ENCODE results near the gene RASL10A.

Gene RASL10A

GRCh38 chr22:29309332-29310064 is 6.0 kb downstream of the RASL10A start:
- Histone ChIP-seq H3K9ac (ENCODE audit: low read depth, low read length) (no peak overlapping the region), H3K36me3 (ENCODE audit: control insufficient read depth, insufficient read depth, low read length) (no peaks in the 10 kb centered on the region), H3K4me3 (ENCODE audit: low read depth, low read length) (no peak overlapping the region), H3K4me1 (ENCODE audit: control insufficient read depth, insufficient read depth, low read length) (peaks cover 6% of the 10 kb centered on the region; the same call in 1 of the 2 replicates), H3K27me3 (ENCODE audit: control insufficient read depth, insufficient read depth, low read length) (peaks cover 22% of the 10 kb centered on the region), H3K9me3 (ENCODE audit: control insufficient read depth, insufficient read depth, low read length) (no peaks in the 10 kb centered on the region), H3K27ac (ENCODE audit: low read depth, low read length) (no peak overlapping the region)

DNA sequence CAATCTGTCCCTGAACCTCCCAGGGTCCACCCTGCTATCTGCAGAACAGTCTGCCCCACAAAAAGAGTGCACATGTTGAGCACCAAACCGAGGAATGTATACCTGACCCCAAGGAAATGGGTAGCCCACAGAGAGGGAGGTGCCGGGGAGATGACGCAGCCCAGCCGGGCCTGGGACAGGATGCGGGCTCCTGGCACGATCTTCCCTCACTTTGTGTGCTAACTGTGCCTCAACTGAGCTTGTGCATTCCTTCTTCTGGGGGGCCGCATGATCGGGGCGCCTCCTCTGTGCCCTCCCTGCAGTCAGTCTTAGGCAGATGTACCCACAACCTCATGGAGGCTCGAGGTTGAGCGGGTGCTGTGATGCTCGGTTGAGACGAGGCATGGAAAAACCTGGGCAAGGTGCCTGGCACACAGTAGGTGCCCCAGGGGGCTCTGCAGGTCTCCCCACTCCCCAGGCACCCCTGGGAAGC is 6.7 kb downstream of the RASL10A start:
- Histone ChIP-seq H3K36me3 (ENCODE audit: control insufficient read depth, insufficient read depth, low read length) (no peaks in the 10 kb centered on the region), H3K4me3 (ENCODE audit: low read depth, low read length) (no peak overlapping the region), H3K27me3 (ENCODE audit: control insufficient read depth, insufficient read depth, low read length) (peaks cover 15% of the 10 kb centered on the region), H3K9me3 (ENCODE audit: control insufficient read depth, insufficient read depth, low read length) (no peaks in the 10 kb centered on the region), H3K27ac (ENCODE audit: low read depth, low read length) (no peak overlapping the region), H3K4me1 (ENCODE audit: control insufficient read depth, insufficient read depth, low read length) (peaks cover 6% of the 10 kb centered on the region; the same call in 1 of the 2 replicates), H3K9ac (ENCODE audit: low read depth, low read length) (no peak overlapping the region)

GRCh38 chr22:29308148-29308790 is 7.2 kb downstream of the RASL10A start:
- Histone ChIP-seq H3K27ac (ENCODE audit: low read depth, low read length) (no peak overlapping the region), H3K4me1 (ENCODE audit: control insufficient read depth, insufficient read depth, low read length) (peaks cover 6% of the 10 kb centered on the region; the same call in 1 of the 2 replicates), H3K9me3 (ENCODE audit: control insufficient read depth, insufficient read depth, low read length) (no peaks in the 10 kb centered on the region), H3K36me3 (ENCODE audit: control insufficient read depth, insufficient read depth, low read length) (no peaks in the 10 kb centered on the region), H3K27me3 (ENCODE audit: control insufficient read depth, insufficient read depth, low read length) (peaks cover 10% of the 10 kb centered on the region; the same call in 1 of the 2 replicates), H3K4me3 (ENCODE audit: low read depth, low read length) (no peak overlapping the region), H3K9ac (ENCODE audit: low read depth, low read length) (no peak overlapping the region)

GRCh38 chr22:29307596-29308147 is 7.8 kb downstream of the RASL10A start:
- Histone ChIP-seq H3K27me3 (ENCODE audit: control insufficient read depth, insufficient read depth, low read length) (peaks cover 5% of the 10 kb centered on the region; the same call in 1 of the 2 replicates), H3K4me3 (ENCODE audit: low read depth, low read length) (peak overlapping the region; percentile 55), H3K9ac (ENCODE audit: low read depth, low read length) (0 out of 2 replicates have a peak overlapping the region, but pooled peaks have one; percentile 4), H3K36me3 (ENCODE audit: control insufficient read depth, insufficient read depth, low read length) (no peaks in the 10 kb centered on the region), H3K4me1 (ENCODE audit: control insufficient read depth, insufficient read depth, low read length) (peaks cover 6% of the 10 kb centered on the region; the same call in 1 of the 2 replicates), H3K27ac (ENCODE audit: low read depth, low read length) (no peak overlapping the region), H3K9me3 (ENCODE audit: control insufficient read depth, insufficient read depth, low read length) (no peaks in the 10 kb centered on the region)

GRCh38 chr22:29306835-29307595 is 8.5 kb downstream of the RASL10A start:
- Histone ChIP-seq H3K36me3 (ENCODE audit: control insufficient read depth, insufficient read depth, low read length) (no peaks in the 10 kb centered on the region), H3K4me1 (ENCODE audit: control insufficient read depth, insufficient read depth, low read length) (peaks cover 6% of the 10 kb centered on the region; the same call in 1 of the 2 replicates), H3K27ac (ENCODE audit: low read depth, low read length) (peak overlapping the region; percentile 88), H3K4me3 (ENCODE audit: low read depth, low read length) (peak overlapping the region; percentile 55), H3K9ac (ENCODE audit: low read depth, low read length) (peak overlapping the region; percentile 20; the same call in 1 of the 2 replicates), H3K27me3 (ENCODE audit: control insufficient read depth, insufficient read depth, low read length) (peaks cover 5% of the 10 kb centered on the region; the same call in 1 of the 2 replicates), H3K9me3 (ENCODE audit: control insufficient read depth, insufficient read depth, low read length) (no peaks in the 10 kb centered on the region)

DNA sequence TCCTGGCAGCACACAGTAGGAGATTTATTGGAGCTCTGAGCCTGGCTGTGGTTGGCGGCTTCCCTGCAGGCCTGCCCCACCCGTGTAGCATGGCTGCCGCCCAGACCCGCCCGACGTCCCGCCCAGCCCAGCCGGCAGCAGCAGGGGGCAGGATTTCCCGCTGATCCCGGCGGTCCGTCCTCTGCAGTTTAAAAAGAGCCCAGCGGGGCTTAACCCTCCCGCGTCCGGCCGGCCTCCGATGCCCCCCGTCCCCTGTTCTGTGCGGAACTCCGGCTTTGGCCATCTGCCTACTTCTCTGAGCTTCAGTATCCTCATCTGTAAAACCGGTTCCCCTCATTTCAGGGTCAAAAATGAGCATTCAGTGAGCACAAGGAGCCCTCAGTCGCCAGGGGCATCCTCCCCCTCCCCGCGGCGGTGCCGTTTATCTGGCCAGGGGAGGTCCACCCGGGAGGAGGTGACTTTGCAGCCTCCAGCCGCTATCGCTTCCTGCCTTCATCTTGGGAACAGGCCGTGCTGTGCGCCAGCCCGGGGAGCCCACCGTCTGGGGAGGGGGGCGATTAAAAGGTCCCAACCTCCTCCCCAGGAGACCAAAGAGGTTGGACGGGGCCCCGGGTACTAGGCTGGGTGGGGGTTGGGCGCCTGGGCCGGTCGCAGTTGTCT is 9.2 kb downstream of the RASL10A start, which contains the start of gene GAS2L1:
GAS2L1 (plus strand) TSS at position 476 of the 660 bp plus-strand sequence. CDS start 1,456 bp downstream, outside the sequence.
- H3K4me3 ChIP-seq (ENCODE audit: low read depth, low read length), result peak within 1 kb of the TSS; percentile 55
- peak within 1 kb of the TSS; percentile 88 for H3K27ac ChIP-seq (ENCODE audit: low read depth, low read length)

GRCh38 chr22:29305836-29306174 is 9.7 kb downstream of the RASL10A start:
- Histone ChIP-seq H3K27ac (ENCODE audit: low read depth, low read length) (peak overlapping the region; percentile 88), H3K9me3 (ENCODE audit: control insufficient read depth, insufficient read depth, low read length) (no peaks in the 10 kb centered on the region), H3K27me3 (ENCODE audit: control insufficient read depth, insufficient read depth, low read length) (peaks cover 5% of the 10 kb centered on the region; the same call in 1 of the 2 replicates), H3K36me3 (ENCODE audit: control insufficient read depth, insufficient read depth, low read length) (peaks cover 2% of the 10 kb centered on the region), H3K4me1 (ENCODE audit: control insufficient read depth, insufficient read depth, low read length) (peaks cover 2% of the 10 kb centered on the region; the same call in 1 of the 2 replicates), H3K9ac (ENCODE audit: low read depth, low read length) (no peak overlapping the region), H3K4me3 (ENCODE audit: low read depth, low read length) (peak overlapping the region; percentile 55)

More for the DNA sequence above, 9.2 kb downstream of the RASL10A start, which contains the start of gene GAS2L1:
- Histone ChIP-seq H3K9me3 (ENCODE audit: control insufficient read depth, insufficient read depth, low read length) (no peaks in the 10 kb centered on the region), H3K4me1 (ENCODE audit: control insufficient read depth, insufficient read depth, low read length) (peaks cover 6% of the 10 kb centered on the region; the same call in 1 of the 2 replicates), H3K27me3 (ENCODE audit: control insufficient read depth, insufficient read depth, low read length) (peaks cover 5% of the 10 kb centered on the region; the same call in 1 of the 2 replicates), H3K36me3 (ENCODE audit: control insufficient read depth, insufficient read depth, low read length) (no peaks in the 10 kb centered on the region), H3K9ac (ENCODE audit: low read depth, low read length) (peak within 1 kb of the TSS; percentile 20; the same call in 1 of the 2 replicates)

DNA sequence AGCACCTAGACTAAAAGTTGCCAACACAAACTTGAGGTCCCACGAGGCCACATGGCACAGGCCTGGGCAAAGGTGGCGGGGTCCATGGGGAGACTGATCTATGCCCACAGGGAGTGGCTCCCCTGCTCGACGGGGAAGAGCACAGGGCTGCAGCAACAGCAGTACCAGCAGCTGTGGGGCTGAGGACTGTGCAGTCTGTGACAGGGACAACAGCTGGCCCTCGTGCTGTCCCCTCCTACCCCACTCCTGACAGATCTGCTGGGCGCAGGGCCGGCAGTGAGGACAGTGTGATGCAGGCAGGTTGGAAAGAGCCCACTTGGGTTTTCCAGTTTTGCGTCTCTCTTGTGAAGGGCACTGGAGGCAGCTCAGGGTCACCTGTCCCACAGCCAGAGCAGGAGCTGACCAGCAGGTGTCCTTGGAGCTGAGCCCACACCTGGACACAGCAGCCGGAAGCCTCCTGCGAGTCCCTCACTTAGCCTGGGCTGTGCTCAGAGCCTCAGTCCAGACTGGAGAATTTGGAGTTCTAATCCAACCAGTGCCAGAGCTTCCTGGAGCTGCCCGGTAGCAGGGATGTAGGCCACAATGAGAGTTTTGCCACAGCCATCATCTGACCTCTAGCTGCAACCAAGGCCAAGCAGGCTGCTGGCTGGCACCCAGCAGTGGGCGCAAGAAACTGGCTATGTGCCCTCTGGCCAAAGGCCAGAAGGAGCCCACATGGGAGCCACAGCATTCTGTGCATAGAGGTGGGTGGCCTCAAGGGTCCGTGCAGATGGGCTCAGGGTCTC is 12.6 kb downstream of the RASL10A start:
- Histone ChIP-seq H3K9ac (ENCODE audit: low read depth, low read length) (no peak overlapping the region), H3K9me3 (ENCODE audit: control insufficient read depth, insufficient read depth, low read length) (no peaks in the 10 kb centered on the region), H3K36me3 (ENCODE audit: control insufficient read depth, insufficient read depth, low read length) (peaks cover 31% of the 10 kb centered on the region), H3K4me3 (ENCODE audit: low read depth, low read length) (no peak overlapping the region), H3K27me3 (ENCODE audit: control insufficient read depth, insufficient read depth, low read length) (peaks cover 5% of the 10 kb centered on the region; the same call in 1 of the 2 replicates), H3K4me1 (ENCODE audit: control insufficient read depth, insufficient read depth, low read length) (no peaks in the 10 kb centered on the region; the same call in 1 of the 2 replicates), H3K27ac (ENCODE audit: low read depth, low read length) (no peak overlapping the region)

GRCh38 chr22:29302402-29302680 is 13.2 kb downstream of the RASL10A start:
- Histone ChIP-seq H3K36me3 (ENCODE audit: control insufficient read depth, insufficient read depth, low read length) (peaks cover 37% of the 10 kb centered on the region), H3K27me3 (ENCODE audit: control insufficient read depth, insufficient read depth, low read length) (peaks cover under 1% of the 10 kb centered on the region; the same call in 1 of the 2 replicates), H3K9me3 (ENCODE audit: control insufficient read depth, insufficient read depth, low read length) (no peaks in the 10 kb centered on the region), H3K9ac (ENCODE audit: low read depth, low read length) (no peak overlapping the region), H3K4me1 (ENCODE audit: control insufficient read depth, insufficient read depth, low read length) (no peaks in the 10 kb centered on the region; the same call in 1 of the 2 replicates), H3K27ac (ENCODE audit: low read depth, low read length) (no peak overlapping the region), H3K4me3 (ENCODE audit: low read depth, low read length) (no peak overlapping the region)

Measured in HUES48 (cell line).